ENCODE measurements around the gene PKIB.
"Not testable (repeated sequence)": the region's sequence is repeated elsewhere in the genome, so short reads cannot be mapped to it uniquely, and the experiment has no call there.

The PKIB gene

GRCh38 chr6:122621638-122622037 is 11.4 kb downstream of the PKIB start:
- DNase-seq (ENCODE audit: low spot score): no peak

- no peak for DNase-seq (ENCODE audit: low spot score)
These were observed 12.3 kb downstream of the PKIB start for GRCh38 chr6:122622479-122622878.

- no peak for DNase-seq (ENCODE audit: low spot score)
These were observed 13.1 kb downstream of the PKIB start for GRCh38 chr6:122623279-122623678.

- no peak for DNase-seq (ENCODE audit: low spot score)
These were observed 14.6 kb downstream of the PKIB start for GRCh38 chr6:122624853-122625252.

- DNase-seq (ENCODE audit: low spot score): no peak
These were observed 18.5 kb downstream of the PKIB start for GRCh38 chr6:122628714-122629113.

GRCh38 chr6:122631571-122632249 is 21.5 kb downstream of the PKIB start:
- no peak for DNase-seq (ENCODE audit: low spot score)

- DNase-seq (ENCODE audit: low spot score): no peak
These were observed 30.2 kb downstream of the PKIB start for GRCh38 chr6:122640366-122640765.

GRCh38 chr6:122641819-122642218 is 31.6 kb downstream of the PKIB start:
- no peak for DNase-seq (ENCODE audit: low spot score)

- DNase-seq (ENCODE audit: low spot score): not testable (repeated sequence)
These were observed 32.4 kb downstream of the PKIB start for GRCh38 chr6:122642604-122643003.

GRCh38 chr6:122645256-122645655 is 35.1 kb downstream of the PKIB start:
- no peak for DNase-seq (ENCODE audit: low spot score)

GRCh38 chr6:122647765-122648164 is 37.6 kb downstream of the PKIB start:
- no peak for DNase-seq (ENCODE audit: low spot score)

GRCh38 chr6:122648726-122649125 is 38.5 kb downstream of the PKIB start:
- DNase-seq (ENCODE audit: low spot score): no peak

GRCh38 chr6:122649701-122650100 is 39.5 kb downstream of the PKIB start:
- DNase-seq (ENCODE audit: low spot score): no peak

GRCh38 chr6:122650403-122650802 is 40.2 kb downstream of the PKIB start:
- DNase-seq (ENCODE audit: low spot score): no peak

GRCh38 chr6:122651031-122651430 is 40.8 kb downstream of the PKIB start:
- DNase-seq (ENCODE audit: low spot score): no peak

- no peak for DNase-seq (ENCODE audit: low spot score)
These were observed 41.4 kb downstream of the PKIB start for GRCh38 chr6:122651604-122652003.

- DNase-seq (ENCODE audit: low spot score): no peak
These were observed 42.2 kb downstream of the PKIB start for GRCh38 chr6:122652431-122652830.

- no peak for DNase-seq (ENCODE audit: low spot score)
These were observed 42.9 kb downstream of the PKIB start for GRCh38 chr6:122653094-122653493.

GRCh38 chr6:122654012-122654411 is 43.8 kb downstream of the PKIB start:
- DNase-seq (ENCODE audit: low spot score): no peak

- DNase-seq (ENCODE audit: low spot score): no peak
These were observed 47.4 kb downstream of the PKIB start for GRCh38 chr6:122657601-122658000.

- DNase-seq (ENCODE audit: low spot score): no peak
These were observed 50.1 kb downstream of the PKIB start for GRCh38 chr6:122660296-122660695.

GRCh38 chr6:122663981-122664380 is 53.8 kb downstream of the PKIB start:
- DNase-seq (ENCODE audit: low spot score): no peak

- no peak for DNase-seq (ENCODE audit: low spot score)
These were observed 55.7 kb downstream of the PKIB start for GRCh38 chr6:122665929-122666328.

- DNase-seq (ENCODE audit: low spot score): no peak
These were observed 56.2 kb downstream of the PKIB start for GRCh38 chr6:122666418-122666817.

- no peak for DNase-seq (ENCODE audit: low spot score)
These were observed 59.2 kb downstream of the PKIB start for GRCh38 chr6:122669418-122669817.
